Stimulated activated CD8-positive, alpha-beta memory T cell treated with anti-CD3 and anti-CD28 coated beads, Interleukin-4, amount 100 ng/mL, for 24 hours (primary cell): ENCODE results near the gene CALN1.

Experiments
- DNase-seq: peaks from one replicate; pipeline ENCODE4 v3.0.0-alpha.2; 2020; ENCODE audit warnings: low read depth

The CALN1 gene

DNA sequence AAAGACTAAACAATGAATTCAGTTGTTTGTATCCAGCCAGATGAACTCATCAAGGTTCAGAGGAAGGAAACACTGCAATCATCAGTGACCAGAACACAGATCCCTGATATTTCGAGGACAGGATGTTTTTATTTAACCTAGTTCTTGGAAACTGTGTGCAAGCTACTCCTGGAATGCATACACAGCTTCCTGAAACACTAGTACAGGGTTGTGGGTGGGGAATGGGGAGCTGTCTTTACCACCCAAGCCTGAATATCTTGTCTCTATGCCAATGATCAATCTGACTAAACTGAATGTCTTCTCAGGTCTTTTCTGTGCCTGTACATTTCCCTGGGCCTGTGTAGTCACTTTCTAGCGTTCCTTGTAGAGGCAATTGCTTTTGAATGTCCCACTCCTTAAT is 374.6 kb downstream of the CALN1 start:
- no peak for DNase-seq

DNA sequence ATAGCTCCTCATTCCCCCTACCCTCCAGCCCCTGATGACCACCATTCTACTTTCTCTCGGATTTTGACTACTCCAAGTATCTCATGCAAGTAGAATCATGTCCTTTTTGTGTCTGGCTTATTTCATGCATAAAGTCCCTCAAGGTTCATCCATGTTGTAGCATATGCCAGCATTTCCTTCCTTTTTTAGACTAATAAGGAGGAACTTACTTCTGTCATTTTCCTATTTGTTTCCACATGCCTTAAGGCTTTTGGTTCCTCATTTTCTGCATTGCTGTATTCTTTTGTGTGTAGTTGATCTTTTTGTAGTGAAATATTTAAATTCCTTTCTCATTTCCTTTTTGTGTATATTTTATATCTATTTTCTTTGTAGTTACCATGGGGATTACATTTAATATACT is 376.9 kb downstream of the CALN1 start:
- no peak for DNase-seq

DNA sequence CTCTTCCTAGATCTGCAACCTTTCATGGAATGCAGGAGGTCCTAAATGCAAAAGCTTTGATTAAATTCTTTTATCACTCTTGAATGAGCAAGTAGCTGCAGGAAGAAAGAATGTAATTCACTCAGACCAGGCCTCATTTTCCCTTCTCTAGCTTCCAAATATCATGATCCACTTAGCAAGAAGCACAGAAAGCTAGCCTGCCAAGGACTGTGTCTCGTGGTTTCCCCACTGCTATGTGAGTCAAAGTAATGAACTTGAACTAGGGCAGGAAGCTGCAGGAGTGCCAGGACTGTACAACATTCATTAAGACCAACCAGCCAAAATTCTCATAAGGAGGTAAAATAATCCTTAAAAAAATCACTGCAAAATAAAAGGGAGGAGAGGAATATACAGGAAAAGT is 379.2 kb downstream of the CALN1 start:
- DNase-seq: no peak

DNA sequence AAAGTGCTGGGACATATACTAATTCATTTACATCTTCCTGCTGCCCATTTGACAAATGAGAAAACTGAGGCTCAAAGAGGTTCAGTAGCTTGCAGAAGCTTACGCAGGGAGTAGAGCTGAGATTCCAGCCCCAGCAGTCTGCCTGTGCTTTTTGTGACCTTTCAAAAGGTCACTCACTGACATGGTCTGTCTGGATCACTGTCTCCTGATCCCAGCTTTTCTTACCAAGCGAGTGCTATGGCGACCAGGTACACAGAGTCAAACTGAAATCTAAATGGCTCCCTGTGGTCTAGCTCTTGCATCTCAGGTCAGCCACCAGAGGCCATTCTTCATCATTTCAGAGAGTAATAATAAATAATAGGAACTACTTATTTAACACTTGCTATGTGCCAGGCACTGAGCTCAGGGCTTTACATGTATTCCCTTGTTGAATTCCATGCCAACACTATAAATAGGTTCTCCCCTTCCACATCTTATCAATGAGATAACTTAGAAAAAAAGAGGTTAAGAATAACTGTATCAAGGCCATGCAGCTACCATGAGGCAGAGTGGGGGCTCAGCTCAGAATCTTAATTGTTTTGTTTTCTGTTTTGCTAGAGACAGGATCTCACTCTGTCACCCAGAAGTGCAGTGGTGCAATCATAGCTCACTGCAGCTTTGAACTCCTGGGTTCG is 381.0 kb downstream of the CALN1 start:
- no peak for DNase-seq

DNA sequence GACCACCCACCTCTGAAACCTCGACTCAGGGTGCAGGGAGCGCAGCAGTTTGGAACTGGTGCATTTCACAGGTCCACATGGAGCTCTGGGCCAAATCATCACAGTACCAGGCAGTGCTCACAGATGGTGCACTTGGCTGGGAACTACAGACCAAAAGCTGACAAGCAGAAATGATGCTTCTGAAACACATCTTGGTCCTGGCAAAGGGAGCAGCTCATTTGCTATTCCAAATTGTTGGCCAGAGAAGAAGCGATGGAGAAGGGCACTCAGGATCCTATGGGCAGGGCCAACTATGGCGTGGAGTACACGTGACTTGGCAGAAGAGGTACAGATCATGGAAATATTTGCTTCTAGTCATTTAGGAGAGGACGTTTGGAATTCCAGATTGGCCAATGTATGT is 383.9 kb downstream of the CALN1 start:
- DNase-seq: no peak

DNA sequence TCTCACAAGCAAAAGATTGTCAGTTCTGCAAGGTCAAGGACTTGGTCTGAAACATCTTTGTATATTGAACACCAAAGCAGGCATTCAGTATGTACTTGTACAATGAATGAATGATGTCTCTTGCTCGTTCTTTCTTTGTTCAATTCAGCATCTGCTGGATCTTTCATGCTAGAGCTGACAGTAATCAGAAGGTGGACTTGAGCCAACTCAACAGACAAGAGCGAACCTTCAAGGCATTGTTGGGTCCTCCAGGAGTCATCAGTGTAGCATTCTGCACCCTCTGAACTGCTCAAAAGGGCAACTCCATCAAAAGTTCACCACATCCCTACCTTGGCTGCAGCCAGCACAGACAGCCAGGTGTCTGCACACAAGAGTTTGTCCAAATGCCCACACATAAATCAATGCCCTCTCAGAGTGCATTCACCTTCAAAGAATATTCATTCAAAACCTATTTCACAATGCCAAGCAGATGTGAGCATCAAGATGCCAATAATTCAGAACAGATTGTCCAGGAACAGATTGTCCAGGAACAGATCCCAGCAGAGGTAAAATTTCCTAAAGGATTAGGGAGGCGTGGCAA is 386.7 kb downstream of the CALN1 start:
- DNase-seq: no peak

DNA sequence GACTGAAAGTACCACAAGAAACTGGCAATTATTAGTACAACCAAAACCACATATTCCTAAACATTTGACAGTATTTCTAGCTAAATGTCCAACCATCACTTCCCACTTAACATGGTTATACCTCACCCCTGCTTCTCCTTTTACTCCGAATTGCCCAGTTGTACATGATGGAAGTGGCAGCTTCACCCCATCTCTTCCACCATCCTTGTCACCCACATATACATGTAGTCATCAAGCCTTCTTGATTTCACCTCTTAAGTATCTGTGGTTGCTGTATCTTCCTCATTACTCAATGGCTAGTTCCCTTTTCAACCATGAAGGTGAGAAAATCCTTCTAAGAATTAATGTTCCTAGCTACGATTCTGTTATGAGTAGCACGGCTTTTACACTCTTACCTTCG is 388.2 kb downstream of the CALN1 start:
- no peak for DNase-seq

DNA sequence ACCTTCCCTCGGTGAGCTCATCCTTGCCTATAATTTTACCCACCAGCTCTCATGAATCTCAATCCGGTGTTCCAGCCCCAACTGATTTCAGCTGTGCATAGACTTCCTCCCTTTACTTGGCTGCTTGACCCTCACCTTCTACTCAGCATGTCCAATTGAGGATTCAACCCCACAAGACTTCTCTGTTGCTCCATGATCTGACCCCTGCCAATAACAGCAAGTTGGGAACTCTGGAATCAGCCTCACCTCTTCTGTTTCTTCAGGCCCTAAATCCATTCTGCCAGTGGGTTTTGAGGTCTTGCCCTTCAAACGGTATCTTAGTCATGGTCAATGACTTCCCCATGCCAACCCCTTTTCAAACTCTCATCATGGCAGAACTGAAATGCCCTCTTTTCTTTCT is 390.4 kb downstream of the CALN1 start:
- no peak for DNase-seq

DNA sequence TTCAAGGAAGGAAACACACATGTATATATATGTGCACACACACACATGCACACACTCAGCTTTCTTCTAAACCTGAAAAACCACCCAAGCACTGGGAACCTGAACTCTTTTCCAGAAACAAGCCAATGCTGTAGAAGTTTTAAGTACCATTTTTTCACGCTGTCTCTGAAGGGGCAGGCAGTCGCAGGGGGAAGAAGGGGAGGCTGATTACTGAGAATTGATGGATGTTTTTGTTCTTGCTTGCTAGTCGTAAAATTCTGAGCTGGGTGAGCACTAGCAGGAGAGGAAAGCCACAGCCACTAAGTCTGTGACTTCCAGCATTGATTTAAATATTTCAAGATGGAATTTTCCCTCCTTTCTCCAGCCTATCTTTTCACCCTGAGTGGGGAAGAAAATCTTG is 391.8 kb downstream of the CALN1 start:
- DNase-seq: no peak

DNA sequence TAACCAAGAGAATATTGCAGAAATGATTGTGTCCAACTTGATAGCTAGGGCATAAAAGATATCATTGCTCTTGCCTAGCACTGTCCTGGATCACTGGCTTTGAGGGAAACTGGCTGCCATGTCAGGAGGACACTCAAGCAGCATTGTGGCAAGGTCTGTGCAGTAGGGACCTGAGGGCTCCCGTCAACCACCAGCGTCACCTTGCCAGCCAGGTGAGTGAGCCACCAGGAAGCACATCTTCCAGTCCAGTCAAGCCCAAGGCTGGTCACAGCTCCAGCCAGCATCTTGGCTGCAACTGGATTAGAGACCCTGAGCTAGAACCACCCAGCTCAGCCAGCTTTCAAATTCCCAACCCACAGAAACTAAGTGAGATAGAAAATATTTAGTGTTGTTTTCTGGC is 392.7 kb downstream of the CALN1 start:
- no peak for DNase-seq

DNA sequence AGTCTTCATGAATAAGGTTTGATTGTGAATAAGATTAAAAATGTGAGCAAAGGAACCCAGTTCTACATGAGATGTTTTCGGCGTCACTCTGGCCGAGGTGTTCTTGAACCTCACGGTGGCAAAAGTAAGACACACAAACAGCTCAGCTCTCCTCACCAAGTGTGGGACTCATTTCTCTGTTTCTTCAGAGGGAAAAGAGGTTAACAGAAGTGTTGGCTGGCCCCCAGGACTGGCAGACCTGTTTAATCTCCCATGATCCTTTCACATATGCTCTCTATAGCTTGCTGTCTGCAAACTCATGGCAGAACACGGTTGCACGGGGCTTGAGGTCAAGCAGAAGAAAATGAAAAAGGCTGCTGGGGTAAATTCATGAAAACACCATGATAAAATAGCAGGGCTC is 394.4 kb downstream of the CALN1 start:
- no peak for DNase-seq

DNA sequence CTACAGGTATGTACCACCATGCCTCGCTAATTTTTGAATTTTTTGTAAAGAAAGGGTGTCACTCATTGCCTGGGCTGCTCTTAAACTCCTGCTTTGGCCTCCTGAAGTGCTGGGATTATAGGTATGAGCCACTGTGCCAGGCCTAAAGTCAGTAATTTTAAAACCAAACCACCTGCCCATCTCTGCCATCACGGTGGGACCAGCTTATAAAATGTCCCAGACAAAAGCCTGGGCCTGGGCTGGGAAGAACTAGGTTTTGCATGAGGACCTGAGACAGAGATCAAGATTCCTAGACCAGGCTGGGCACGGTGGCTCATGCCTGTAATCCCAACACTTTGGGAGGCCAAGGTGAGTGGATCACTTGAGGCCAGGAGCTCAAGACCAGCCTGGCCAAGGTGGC is 395.6 kb downstream of the CALN1 start:
- no peak for DNase-seq

DNA sequence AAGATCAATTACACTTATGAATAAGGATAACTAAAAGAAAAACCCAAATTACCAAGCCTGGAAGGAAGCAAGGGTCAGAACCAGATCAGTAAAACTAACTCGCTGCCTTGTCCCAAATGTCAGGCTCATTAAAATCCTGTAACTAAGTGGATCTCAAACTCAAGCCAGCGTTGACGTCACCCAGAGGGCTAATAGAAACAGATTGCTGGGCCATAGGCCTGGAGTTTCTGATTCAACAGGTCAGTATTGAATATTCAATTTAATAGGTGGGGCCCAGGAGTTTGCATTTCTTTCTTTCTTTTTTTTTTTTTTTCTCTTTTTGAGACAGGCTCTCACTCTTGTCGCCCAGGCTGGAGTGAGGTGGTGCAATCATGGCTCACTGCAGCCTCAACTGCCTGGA is 397.0 kb downstream of the CALN1 start:
- DNase-seq: no peak

DNA sequence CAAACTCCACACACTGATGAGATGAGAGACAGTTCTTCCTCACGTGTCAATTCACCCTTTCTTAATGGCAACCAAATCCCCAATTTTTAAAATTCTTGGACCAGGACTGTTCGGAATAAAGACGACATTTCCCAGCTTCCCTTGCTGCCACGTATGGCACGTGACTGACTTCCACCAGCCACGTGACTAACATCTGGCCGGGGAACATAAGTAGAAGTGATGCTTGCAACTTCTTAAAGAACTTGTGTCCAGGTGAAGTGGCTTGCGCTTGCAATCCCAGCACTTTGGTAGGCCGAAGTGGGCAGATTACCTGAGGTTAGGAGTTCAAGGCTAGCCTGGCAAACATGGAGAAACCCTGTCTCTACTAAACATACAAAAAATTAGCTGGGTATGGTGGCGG is 405.1 kb downstream of the CALN1 start:
- DNase-seq: no peak

DNA sequence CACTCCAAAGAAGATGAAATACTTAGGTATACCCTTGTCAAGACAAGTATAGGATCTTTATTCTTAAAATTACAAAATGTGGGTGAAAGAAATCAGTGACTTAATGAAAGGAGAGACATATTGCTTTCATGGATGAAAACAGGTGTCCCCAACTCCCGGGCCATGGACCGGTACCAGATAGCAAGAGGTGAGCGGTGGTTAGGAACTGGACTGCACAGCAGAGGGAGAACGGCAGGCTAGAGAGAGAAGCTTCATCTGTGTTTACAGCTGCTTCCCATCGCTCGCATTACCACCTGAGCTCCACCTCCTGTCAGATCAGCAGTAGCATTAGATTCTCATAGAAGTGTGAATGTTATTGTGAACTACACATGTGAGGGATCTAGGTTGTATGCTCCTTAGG is 408.9 kb downstream of the CALN1 start:
- no peak for DNase-seq

DNA sequence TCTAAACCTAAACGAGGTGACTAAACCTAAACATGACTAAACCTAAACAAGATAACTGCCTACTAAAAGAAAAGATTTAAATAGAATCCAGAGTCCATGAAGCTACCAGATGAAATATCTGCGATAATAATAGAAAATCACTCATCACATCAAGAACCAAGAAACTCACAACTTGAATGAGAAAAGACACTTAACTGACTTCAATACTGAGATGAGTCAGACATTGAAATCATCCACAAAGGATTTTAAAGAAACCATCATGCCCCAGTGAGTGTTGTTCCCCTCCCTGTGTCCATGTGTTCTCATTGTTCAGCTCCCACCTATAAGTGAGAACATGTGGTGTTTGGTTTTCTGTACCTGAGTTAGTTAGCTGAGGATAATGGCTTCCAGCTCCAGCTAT is 416.0 kb downstream of the CALN1 start:
- no peak for DNase-seq

DNA sequence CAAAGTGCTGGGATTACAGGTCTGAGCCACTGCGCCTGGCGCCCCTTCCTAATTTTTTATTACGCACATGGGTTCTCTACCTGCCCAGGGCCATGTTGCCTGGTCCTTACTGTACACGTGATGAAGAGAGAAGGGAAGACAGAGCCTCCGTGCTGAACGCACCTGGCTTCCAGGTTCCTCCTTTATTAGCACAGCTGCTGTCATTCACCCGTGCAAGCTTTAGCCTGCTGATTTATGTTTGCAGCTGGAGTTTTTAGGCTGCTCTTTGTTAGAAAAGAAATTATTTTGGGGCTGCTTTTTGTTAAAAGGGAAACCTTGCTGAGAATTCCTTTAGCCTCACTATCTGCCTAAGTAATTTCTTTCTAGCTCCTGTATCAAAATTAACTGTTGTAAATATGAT is 417.0 kb downstream of the CALN1 start:
- no peak for DNase-seq

DNA sequence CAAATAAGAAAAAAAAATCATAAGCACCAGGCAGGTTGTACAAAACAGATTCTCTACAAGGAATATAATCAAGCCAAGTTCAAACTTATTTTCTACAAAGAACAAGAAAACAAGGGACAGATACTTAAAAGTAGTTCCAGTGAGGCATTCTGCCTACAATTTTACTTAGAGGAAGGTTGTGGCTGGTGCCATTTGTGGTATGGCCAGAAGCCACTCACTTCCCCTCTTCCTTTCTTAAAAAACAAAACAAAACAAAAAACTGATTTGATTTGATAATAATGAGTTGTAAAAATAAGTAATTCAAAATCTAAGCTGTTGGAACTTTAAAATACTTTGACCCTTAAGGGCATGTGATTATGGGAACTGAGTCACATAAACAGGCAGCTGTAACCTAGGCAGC is 420.6 kb downstream of the CALN1 start:
- DNase-seq: no peak

DNA sequence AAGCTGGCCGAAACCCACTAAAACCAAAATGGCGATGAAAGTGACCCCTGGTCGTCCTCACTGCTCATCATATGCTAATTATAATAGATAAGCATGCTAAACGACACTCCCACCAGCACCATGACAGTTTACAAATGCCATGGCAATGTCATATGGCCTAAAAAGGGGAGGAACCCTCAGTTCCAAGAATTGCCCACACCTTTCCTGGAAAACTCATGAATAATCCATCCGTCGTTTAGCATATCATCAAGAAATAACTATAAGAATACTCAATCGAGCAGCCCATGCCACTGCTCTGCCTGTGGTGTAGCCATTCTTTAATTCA is 422.0 kb downstream of the CALN1 start:
- no peak for DNase-seq

DNA sequence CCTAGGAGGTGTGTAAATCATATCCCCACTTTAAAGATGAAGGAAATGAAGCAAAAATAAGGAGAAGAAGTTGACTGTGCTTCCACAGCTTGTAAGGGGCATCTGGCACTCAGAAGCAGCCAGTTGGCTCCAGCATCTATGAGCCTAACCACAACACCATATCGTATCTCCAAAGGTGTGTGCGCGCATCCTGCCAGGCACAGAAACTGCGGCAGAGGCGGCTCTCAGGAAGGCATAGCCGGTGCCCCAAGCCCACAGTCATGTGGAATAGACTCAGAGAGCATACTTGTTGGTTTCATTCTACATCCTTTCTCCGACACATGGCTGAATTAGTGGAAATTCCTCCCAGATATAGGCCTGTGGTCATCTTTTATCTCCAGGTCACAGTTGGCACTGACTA is 423.9 kb downstream of the CALN1 start:
- DNase-seq: no peak

DNA sequence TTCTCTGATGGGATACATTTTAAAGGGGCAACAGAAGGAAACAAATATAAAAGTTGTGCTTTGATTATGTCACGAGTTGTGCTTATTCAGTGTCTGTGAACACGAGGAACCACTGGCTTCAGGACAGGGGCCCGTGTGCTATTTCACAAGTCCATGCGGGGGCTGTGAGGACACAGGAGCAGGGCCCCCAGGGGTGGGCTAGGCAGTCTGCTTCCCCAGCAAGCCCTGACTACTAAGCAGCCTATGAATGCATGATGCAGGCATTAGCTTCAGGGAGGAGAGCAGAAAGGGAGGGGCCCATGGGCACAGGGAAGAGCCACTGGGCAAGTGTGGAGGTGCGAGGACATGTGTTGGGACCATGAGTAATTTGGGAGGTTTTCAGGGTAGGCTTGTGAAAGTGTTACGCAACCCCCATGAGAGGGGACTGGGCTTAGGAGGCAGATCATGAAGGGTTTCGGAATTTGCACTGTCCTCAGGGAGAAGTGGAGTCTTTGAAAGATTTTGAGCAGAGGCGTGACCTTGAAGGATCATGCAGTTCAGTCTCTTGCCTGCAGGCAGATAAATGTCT is 424.9 kb downstream of the CALN1 start:
- DNase-seq: no peak

DNA sequence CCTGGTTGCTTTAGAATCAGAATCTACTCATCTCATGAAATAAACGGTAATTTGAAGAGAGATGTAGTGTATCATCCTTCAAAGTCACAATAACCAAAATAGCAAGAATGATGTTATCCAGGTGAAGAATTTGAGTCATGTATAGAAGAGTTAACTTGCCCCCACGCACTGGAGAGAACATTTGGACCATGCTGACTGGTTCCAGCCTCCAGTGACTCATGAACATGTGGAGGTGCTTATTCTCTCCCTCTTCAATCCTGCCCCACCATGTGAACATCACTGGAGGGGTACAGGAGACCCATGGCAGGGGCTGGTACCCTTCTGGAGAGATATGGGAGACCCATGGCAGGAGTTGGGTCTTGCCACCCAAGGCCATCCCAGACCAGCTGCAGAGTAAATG is 427.8 kb downstream of the CALN1 start:
- DNase-seq: no peak

DNA sequence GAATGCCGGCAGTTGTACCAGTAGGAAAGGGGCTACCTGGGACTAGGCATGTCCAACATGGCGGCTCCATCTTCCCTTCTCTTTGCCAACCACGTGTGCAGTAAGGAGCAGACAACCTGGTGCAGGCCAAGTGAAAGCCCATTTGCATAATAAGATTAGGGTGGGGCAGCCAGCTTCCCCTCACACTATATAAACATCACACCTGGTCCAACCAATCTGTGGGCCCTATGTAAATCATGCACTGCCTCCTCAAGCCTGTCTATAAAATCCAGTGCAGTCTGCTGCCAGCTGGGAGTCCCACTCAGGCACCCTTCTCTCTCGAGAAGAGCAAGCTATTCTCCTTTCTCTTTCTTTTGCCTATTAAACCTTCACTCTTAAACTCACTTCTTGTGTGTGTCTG is 429.3 kb downstream of the CALN1 start:
- no peak for DNase-seq

DNA sequence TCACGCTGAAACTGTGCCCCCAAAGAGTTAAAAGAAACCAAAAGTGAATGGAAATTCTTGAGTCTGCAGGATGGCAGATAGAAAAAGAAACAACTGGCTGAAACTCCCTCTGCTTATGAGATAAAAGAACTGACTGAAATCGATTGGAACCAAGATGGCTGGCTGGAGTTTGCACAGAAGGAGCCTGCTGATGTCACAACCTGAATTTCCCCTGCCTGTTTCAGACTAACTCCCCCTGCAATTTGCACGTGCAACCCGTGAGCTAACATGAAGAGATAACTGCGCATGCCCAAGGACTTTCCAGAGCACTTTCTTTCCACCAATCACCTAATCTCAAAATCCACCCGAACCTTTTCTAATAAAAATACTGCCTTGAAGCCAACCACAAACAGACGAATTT is 435.5 kb downstream of the CALN1 start:
- no peak for DNase-seq
